ENCODE results near the gene SEC61A2.

GRCh38 chr10:12140038-12140437 lies 10.6 kb downstream of the SEC61A2 start:
- no peak for TF ChIP-seq CTCF (IDR thresholded peaks at IDR 0.05)
- TF ChIP-seq POLR2AphosphoS5 (IDR thresholded peaks at IDR 0.05; ENCODE audit: low read depth, low read length): no peak
- TF ChIP-seq REST (IDR thresholded peaks at IDR 0.05; ENCODE audit: low read depth, low read length): no peak
- TF ChIP-seq GATA2 (CRISPR knock-in tag; IDR thresholded peaks at IDR 0.05): no peak
- no peak for TF ChIP-seq TCF12 (IDR thresholded peaks at IDR 0.05)
